HepG2 (cell line): ENCODE results near the gene KLB. TPM values are rescaled to one million over a fixed set of nuclear protein-coding genes. Genes with fewer than 3 reads are reported as not detected.

Source experiments
- IRF2 ChIP-seq: IDR thresholded peaks from 2 replicates; pipeline ENCODE4 v1.6.1; 2018; ENCODE audit warnings: missing genetic modification reagents, missing compliant biosample characterization
- MEIS2 ChIP-seq: sonication (generic); formaldehyde crosslinking; IDR thresholded peaks from 2 replicates; pipeline ENCODE4 v1.9.0; 2021; ENCODE audit warnings: mild to moderate bottlenecking, missing genetic modification reagents
- NR3C1 ChIP-seq: sonication (generic); formaldehyde crosslinking; IDR thresholded peaks from 2 replicates; pipeline ENCODE4 v1.4.0; 2020; ENCODE audit warnings: missing genetic modification reagents
- SATB2 ChIP-seq: sonication (generic); formaldehyde crosslinking; IDR thresholded peaks from 2 replicates; pipeline ENCODE4 v1.5.0; 2020; ENCODE audit warnings: missing genetic modification reagents
- SIN3A ChIP-seq: IDR thresholded peaks from 2 replicates; pipeline ENCODE4 v1.6.1; 2011; ENCODE audit warnings: low read depth, mild to moderate bottlenecking, control low read depth, low read length, borderline replicate concordance
- SMARCC2 ChIP-seq: fragments of 450-650 bp; IDR thresholded peaks from 2 replicates; pipeline ENCODE4 v1.6.1; 2017; ENCODE audit warnings: antibody characterized with exemption, mild to moderate bottlenecking
- SNAPC2 ChIP-seq: sonication (generic); formaldehyde crosslinking; IDR thresholded peaks from 2 replicates; pipeline ENCODE4 v1.8.1; 2022; ENCODE audit warnings: mild to moderate bottlenecking, missing genetic modification reagents
- SNAPC4 ChIP-seq: sonication (generic); formaldehyde crosslinking; IDR thresholded peaks from 2 replicates; pipeline ENCODE4 v1.4.0; 2020; ENCODE audit warnings: mild to moderate bottlenecking, missing genetic modification reagents
- TAF15 ChIP-seq: fragments of 200-400 bp; formaldehyde crosslinking; IDR thresholded peaks from one replicate; pipeline ENCODE4 v1.6.1; 2018; ENCODE audit warnings: mild to moderate bottlenecking, low read depth, low read length; ENCODE audit not compliant: poor library complexity, severe bottlenecking
- THAP11 ChIP-seq: IDR thresholded peaks from 2 replicates; pipeline ENCODE4 v1.6.1; 2016; ENCODE audit warnings: missing biosample characterization, missing genetic modification reagents
- ZNF326 ChIP-seq: sonication (generic); formaldehyde crosslinking; IDR thresholded peaks from 2 replicates; pipeline ENCODE4 v1.4.0; 2020; ENCODE audit warnings: missing genetic modification reagents, borderline replicate concordance
- ZNF44 ChIP-seq: sonication (generic); formaldehyde crosslinking; IDR thresholded peaks from 2 replicates; pipeline ENCODE4 v1.5.1; 2020; ENCODE audit warnings: mild to moderate bottlenecking, missing genetic modification reagents
- polyA plus RNA-seq, 8 experiments: library from polyadenylated mRNA; depleted of rRNA in 3 of 8; stranded (reverse) in 7 of 8; unstranded in 1 of 8; fragments of >200 nt; fragmentation: Illumina TruSeq in 4 of 8; extraction: Trizol in 4 of 8; gene quantifications; 2 replicates each; pipeline versions ENCODE4 v1.2.1 to v1.2.3, GENCODE V29; 2011 to 2016; ENCODE audit warnings: low read depth in 4 of 8, missing spikeins in 1 of 8, mixed read lengths in 1 of 8; ENCODE audit not compliant: insufficient read depth in 1 of 8
- total RNA-seq, 5 experiments: library from RNA; depleted of rRNA; stranded (reverse); fragments of >200 nt; fragmentation: Illumina TruSeq; extraction: Trizol; gene quantifications; 2 replicates each; pipeline ENCODE4 v1.2.3, GENCODE V29; 2016; ENCODE audit warnings: low read depth in 1 of 5
- TF ChIP-seq, protein P1 (sequence below): sonication (generic); formaldehyde crosslinking; IDR thresholded peaks from 2 replicates; pipeline ENCODE4 v1.4.0; 2020; ENCODE audit warnings: low read depth, mild to moderate bottlenecking, missing genetic modification reagents

The KLB gene
- total and polyA plus RNA-seq, 2 of the 13 experiments (the other 11 are each of a cell fraction or from before 2014, with no cell fraction given), result 25.3 to 82.0 TPM

DNA sequence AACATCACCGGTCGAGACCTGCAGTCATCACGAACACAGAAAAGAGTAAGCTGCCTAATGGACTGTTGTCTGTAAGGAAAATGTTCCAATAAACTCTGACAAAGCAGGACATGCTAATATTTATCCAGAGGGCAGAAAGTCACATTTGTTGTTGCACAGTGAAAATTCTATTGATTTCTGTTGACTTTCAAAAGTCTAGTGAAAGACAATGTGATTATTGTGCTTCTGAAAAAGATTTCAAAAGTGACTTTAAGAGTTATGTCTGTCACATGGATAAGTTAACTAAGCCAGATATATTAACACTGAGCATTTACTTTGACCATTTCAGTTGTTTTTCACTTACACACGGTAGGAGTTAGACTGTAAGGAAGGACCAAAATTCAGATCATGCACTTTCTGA is 31.3 kb upstream of the KLB start (continued):
- TF ChIP-seq SNAPC4 (CRISPR knock-in tag), result no peak
- peak; percentile 52; the same call in 1 of the 2 replicates for TF ChIP-seq IRF2
- TF ChIP-seq SMARCC2, result no peak
- no peak for TF ChIP-seq SNAPC2 (CRISPR knock-in tag)
- peak; percentile 61 for TF ChIP-seq THAP11
- TF ChIP-seq MEIS2 (CRISPR knock-in tag), result no peak
- no peak for TF ChIP-seq SIN3A
- TF ChIP-seq ZNF44, result no peak
- TF ChIP-seq ZNF326 (CRISPR knock-in tag), result no peak
- no peak for TF ChIP-seq TAF15
- TF ChIP-seq SATB2, result no peak
- TF ChIP-seq, protein P1, sequence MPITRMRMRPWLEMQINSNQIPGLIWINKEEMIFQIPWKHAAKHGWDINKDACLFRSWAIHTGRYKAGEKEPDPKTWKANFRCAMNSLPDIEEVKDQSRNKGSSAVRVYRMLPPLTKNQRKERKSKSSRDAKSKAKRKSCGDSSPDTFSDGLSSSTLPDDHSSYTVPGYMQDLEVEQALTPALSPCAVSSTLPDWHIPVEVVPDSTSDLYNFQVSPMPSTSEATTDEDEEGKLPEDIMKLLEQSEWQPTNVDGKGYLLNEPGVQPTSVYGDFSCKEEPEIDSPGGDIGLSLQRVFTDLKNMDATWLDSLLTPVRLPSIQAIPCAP, result no peak
- TF ChIP-seq NR3C1, result no peak
- TF ChIP-seq, all 625 proteins: peak for 94
